Effector CD4-positive, alpha-beta T cell (primary cell): ENCODE measurements around the gene KHNYN.
"Not testable (repeated sequence)": the region's sequence is repeated elsewhere in the genome, so short reads cannot be mapped to it uniquely, and the experiment has no call there.

ENCODE experiments used
- DNase-seq: peaks from one replicate; pipeline ENCODE4 v3.0.0-alpha.2; 2020

Gene KHNYN

GRCh38 chr14:24439257-24439656 is 9.5 kb downstream of the KHNYN start:
- no peak for DNase-seq

- DNase-seq: no peak
These were observed 10.3 kb downstream of the KHNYN start for GRCh38 chr14:24439830-24440605.

GRCh38 chr14:24440606-24441399 is 11.0 kb downstream of the KHNYN start:
- no peak for DNase-seq

GRCh38 chr14:24441485-24441884 is 11.7 kb downstream of the KHNYN start:
- no peak for DNase-seq

DNA sequence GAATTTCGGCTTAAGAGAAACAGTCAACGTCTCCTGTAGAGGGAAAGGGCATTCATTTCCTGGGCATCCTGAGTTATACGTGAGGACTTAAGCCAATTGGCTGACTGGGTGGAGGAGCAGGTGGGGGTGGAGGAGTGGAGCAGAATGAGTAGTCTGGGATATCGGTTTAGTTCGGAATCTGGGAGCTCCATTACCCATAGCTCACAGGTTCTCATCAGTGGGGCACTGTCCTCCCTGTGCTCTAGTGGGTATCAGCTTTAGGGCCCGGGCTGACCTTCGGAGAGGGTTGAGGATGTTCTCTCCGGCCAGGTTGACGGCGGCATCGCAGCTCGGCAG is 12.1 kb downstream of the KHNYN start:
- DNase-seq: no peak

- peak; percentile 95 for DNase-seq
These were observed 12.7 kb downstream of the KHNYN start, which contains the start of gene SDR39U1 for GRCh38 chr14:24442240-24443052. TSS of gene SDR39U1 (minus strand) at chr14:24442776. CDS start at chr14:24442769, 7 bp downstream.

GRCh38 chr14:24443053-24443665 is 13.4 kb downstream of the KHNYN start:
- DNase-seq: no peak

- DNase-seq: not testable (repeated sequence)
These were observed 21.1 kb downstream of the KHNYN start for GRCh38 chr14:24450828-24451227.

GRCh38 chr14:24456980-24457379 is 27.2 kb downstream of the KHNYN start:
- no peak for DNase-seq

- DNase-seq: no peak
These were observed 29.0 kb downstream of the KHNYN start for GRCh38 chr14:24458736-24459135.

- DNase-seq: no peak
These were observed 29.6 kb downstream of the KHNYN start for GRCh38 chr14:24459331-24459730.

DNA sequence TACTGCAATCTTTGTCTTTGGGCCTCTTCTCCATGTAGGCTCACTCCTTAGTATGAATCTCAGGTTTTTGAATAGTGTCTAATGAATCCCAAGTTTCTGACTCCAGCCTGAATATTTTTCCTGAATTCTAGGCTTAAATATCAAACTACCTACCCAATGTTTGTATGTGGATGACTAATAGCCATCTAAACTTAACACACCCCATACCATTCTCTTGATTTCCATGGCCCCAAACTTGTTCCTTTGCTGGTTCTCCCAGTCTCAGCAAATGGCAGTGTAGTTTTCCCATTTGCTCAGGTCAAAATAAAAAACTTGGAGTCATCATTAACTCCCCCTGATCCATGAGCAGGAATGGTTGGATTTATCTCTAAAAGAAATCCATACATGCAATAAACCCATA is 31.6 kb downstream of the KHNYN start:
- no peak for DNase-seq

DNA sequence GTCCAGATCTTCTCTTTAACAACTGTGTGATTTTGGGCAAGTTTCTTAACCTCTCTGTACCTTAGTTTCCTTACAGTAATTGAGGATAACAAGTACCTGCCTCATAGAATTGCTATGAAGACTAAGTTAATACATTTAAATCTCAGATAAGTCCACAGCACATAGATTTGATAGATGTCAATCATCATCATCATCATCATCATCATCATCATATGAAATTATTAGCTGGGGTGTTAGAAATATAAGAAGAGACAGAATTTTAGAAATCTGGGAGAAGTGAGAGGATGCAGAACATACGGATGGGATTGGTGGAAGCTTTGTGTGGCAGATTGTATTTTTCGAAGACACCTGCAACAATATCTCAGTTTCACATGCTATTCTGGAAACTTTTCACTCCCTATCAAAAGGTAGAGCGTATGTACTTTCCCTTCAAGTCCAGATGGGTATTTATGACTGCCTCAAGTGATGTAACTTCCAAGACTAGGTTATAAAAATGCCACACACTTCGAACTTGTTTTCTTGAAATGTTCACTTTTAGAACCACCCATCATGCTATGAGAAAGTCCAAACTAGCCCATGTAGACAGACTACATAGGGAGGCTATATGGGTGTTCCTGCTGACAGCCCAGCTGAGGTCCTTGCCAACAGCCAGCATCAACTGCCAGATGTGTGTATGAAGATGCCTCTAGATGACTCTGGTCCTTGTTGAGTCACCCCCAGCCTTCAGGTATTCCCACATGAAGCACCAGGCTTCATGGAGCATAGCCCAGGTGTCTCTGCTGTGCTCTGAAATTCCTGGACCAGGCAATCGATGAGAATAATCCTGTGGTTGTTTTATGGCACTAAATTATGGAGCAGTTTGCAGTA is 33.5 kb downstream of the KHNYN start:
- DNase-seq: no peak

DNA sequence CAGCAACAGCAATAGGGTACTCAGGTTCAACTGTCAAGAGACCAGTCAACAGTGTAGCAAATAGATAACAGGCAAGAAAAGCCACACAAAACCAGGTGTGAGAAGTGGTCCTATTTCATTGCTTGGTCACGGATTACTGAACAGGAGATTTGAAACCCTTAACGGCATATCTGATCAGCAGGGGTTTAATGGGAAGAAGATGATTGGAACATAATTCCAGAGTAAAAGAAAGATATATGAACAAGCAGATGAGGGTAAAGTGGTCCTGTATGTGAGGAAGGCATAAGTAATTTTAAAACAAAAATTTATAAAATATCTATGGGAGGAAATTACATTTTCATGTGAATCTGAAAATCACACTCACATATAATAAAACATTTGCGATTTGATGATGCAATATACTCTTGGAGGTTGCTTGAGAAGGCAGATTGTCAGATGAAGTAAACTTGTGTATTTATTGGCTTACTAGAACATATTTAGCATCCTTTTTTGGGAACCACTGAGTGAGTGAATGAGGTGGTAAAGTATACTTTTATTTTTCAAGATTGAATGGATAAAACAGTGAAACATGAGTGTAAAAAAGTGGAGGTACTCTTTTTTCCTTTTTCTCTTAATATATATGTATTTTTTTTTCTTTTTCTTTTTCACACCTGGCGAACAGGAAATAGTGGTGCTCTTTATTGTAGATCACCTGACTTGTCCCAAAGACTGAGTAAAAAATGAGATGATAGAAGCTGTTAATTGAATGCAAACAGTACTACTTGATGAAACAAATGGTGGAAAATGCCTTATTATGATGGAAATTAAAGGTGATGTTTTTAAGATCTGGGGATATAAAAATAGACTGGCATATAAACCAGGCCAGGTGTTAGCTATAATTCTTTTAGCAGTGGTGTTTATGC is 34.4 kb downstream of the KHNYN start:
- DNase-seq: no peak

DNA sequence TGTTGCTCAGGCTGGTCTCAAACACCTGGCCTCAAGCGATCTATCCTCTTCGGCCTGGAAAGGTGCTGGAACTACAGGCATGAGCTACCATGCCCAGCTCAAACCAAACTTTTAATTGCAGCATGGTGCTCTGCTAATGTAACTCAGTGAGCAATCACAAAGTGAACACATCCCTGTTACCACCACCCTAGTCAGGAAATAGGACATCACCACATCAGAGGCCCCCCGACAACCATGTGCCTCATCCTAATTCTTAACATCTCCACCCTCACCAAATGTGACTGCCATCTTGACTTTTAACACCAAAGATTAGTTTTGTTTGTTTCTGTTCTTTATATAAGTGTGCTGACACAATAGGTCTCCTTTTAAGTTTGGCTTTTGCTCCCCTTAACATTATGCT is 35.6 kb downstream of the KHNYN start:
- no peak for DNase-seq

- DNase-seq: no peak
These were observed 36.1 kb downstream of the KHNYN start for GRCh38 chr14:24465805-24466204.

DNA sequence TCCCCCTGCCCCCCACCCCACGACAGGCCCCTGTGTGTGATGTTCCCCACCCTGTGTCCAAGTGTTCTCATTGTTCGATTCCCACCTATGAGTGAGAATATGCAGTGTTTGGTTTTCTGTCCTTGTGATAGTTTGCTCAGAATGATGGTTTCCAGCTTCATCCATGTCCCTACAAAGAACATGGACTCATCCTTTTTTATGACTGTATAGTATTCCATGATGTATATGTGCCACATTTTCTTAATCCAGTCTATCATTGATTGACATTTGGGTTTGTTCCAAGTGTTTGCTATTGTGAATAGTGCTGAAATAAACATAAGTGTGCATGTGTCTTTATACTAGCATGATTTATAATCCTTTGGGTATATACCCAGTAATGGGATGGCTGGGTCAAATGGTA is 40.7 kb downstream of the KHNYN start:
- DNase-seq: not testable (repeated sequence)

DNA sequence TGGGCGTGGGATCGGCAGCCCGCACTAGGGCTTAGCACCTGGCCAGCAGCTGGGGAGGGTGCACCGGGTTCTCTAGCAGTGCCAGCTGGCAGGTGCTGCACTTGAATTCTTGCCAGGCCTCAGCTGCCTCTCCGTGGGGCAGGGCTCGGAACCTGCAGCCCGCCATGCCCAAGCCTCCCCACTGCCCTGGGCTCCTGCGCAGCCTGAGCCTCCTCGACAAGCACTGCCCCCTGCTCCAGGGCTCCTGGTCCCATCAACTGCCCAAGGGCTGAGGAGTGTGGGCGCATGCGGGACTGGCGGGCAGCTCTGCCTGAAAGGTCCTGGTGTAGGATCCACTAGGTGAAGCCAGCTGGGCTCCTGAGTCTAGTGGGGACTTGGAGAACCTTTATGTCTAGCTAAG is 43.5 kb downstream of the KHNYN start:
- no peak for DNase-seq

DNA sequence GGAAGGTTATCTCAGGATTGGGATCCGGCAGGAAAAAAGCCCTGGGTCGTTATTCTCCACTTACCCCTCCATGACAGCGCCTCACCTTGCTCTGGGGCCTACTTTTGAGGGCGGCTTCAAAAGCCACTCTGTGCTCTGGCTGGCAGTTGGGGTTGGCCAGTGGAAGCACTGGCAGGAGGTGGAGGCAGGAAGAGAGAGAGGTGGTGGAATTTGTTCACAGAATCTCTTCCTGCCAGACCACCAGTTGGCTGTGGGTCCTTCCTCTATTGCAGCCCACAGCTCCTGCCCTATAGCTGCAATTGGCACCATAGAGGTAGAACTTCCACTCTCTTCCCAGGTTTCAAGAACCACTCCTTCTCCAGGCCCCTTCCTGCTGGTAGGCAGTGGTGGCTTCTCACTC is 45.5 kb downstream of the KHNYN start:
- no peak for DNase-seq

- not testable (repeated sequence) for DNase-seq
These were observed 50.2 kb downstream of the KHNYN start for GRCh38 chr14:24479999-24480398.
